Mesothelial cell of epicardium (in vitro differentiated cells): ENCODE results near the gene ATP6V0E1. TPM values are rescaled to one million over a fixed set of nuclear protein-coding genes. Genes with fewer than 3 reads are reported as not detected.

Source experiments
- DNase-seq, 2 experiments: peaks; one replicate each; pipeline ENCODE4 v3.0.0; 2021; ENCODE audit warnings: low spot score in 2 of 2; ENCODE audit not compliant: unreplicated experiment in 2 of 2
- H3K27ac Mint-ChIP-seq: 2 replicates; pipeline ENCODE4 v1.8.0; 2021; ENCODE audit warnings: mixed read lengths
- H3K27me3 Mint-ChIP-seq: 2 replicates; pipeline ENCODE4 v1.8.0; 2021; ENCODE audit warnings: low read depth, mixed read lengths
- H3K36me3 Mint-ChIP-seq: 2 replicates; pipeline ENCODE4 v1.8.0; 2021; ENCODE audit warnings: mixed read lengths
- H3K4me1 Mint-ChIP-seq: 2 replicates; pipeline ENCODE4 v1.8.0; 2021; ENCODE audit warnings: mixed read lengths
- H3K4me3 Mint-ChIP-seq: 2 replicates; pipeline ENCODE4 v1.8.0; 2021; ENCODE audit warnings: mild to moderate bottlenecking, moderate library complexity, mixed read lengths
- H3K9me3 Mint-ChIP-seq: 2 replicates; pipeline ENCODE4 v1.8.0; 2021; ENCODE audit warnings: mixed read lengths
- CTCF ChIP-seq: fragments of 200-600 bp; sonication (generic); IDR thresholded peaks from one replicate; pipeline ENCODE4 v1.5.0; 2021; ENCODE audit warnings: antibody characterized with exemption; ENCODE audit not compliant: unreplicated experiment
- total RNA-seq: library from RNA; stranded (reverse); gene quantifications from 3 replicates; pipeline ENCODE4 v1.2.1, GENCODE V29; 2021

ATP6V0E1 gene
- total RNA-seq, 1 donor from 2014 or later = 116 TPM

GRCh38 chr5:172994405-172994804 is 10.8 kb downstream of the ATP6V0E1 start:
- H3K4me3 Mint-ChIP-seq = no peak overlapping the region
- DNase-seq = no peak
- H3K4me1 Mint-ChIP-seq = peaks cover 3% of the 10 kb centered on the region
- peaks cover 29% of the 10 kb centered on the region for H3K36me3 Mint-ChIP-seq
- no peak overlapping the region for H3K27ac Mint-ChIP-seq
- H3K27me3 Mint-ChIP-seq = no peaks in the 10 kb centered on the region
- TF ChIP-seq CTCF = no peak
- no peaks in the 10 kb centered on the region for H3K9me3 Mint-ChIP-seq

- Mint-ChIP-seq H3K27me3 (no peaks in the 10 kb centered on the region), H3K36me3 (peaks cover 18% of the 10 kb centered on the region), H3K27ac (no peak overlapping the region), H3K4me3 (no peak overlapping the region), H3K4me1 (no peaks in the 10 kb centered on the region), H3K9me3 (no peaks in the 10 kb centered on the region)
- TF ChIP-seq CTCF = no peak
- no peak for DNase-seq
Measured at GRCh38 chr5:172999372-172999973, 15.9 kb downstream of the ATP6V0E1 start.

- Mint-ChIP-seq H3K4me3 (no peak overlapping the region), H3K36me3 (peaks cover 18% of the 10 kb centered on the region), H3K4me1 (no peaks in the 10 kb centered on the region), H3K27ac (no peak overlapping the region), H3K9me3 (no peaks in the 10 kb centered on the region), H3K27me3 (no peaks in the 10 kb centered on the region)
- no peak for TF ChIP-seq CTCF
- DNase-seq = no peak
Measured at GRCh38 chr5:172999974-173000373, 16.4 kb downstream of the ATP6V0E1 start.

- Mint-ChIP-seq H3K36me3 (peaks cover 12% of the 10 kb centered on the region), H3K4me1 (no peaks in the 10 kb centered on the region), H3K9me3 (no peaks in the 10 kb centered on the region), H3K27ac (no peak overlapping the region), H3K27me3 (no peaks in the 10 kb centered on the region), H3K4me3 (no peak overlapping the region)
- no peak for DNase-seq
- no peak for TF ChIP-seq CTCF
Measured at GRCh38 chr5:173001229-173001841, 17.8 kb downstream of the ATP6V0E1 start.

GRCh38 chr5:173003360-173003759 is 19.8 kb downstream of the ATP6V0E1 start:
- Mint-ChIP-seq H3K27ac (no peak overlapping the region), H3K4me3 (no peak overlapping the region), H3K36me3 (peaks cover 3% of the 10 kb centered on the region), H3K9me3 (no peaks in the 10 kb centered on the region), H3K27me3 (no peaks in the 10 kb centered on the region), H3K4me1 (no peaks in the 10 kb centered on the region)
- TF ChIP-seq CTCF = no peak
- DNase-seq = no peak
